ENCODE results near the gene TAS2R39. TPM values are rescaled to one million over a fixed set of nuclear protein-coding genes. Genes with fewer than 3 reads are reported as not detected.

Gene TAS2R39
- polyA plus RNA-seq, 1 of the 3 experiments (the other 2 are of a cell fraction), result not detected

DNA sequence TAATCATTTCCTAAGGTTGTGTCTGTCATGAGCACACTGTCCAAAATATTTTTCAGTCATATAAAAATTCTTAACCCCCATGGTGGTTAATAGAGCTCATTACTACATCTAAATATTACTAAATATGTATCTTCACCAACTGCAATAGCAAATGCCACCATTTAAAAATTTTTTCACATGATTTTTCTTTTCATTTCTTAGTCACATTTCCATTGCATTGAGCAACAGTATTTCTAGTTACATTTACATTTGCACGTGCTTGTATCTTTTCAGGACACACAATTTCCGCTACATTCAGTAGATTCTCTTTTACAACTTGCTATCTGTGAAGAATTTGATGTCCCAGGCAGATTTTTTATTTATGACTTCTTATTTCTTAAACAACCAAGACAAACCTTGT, 33.5 kb downstream of the TAS2R39 start (continued):
- no peak for TF ChIP-seq YY1 (IDR thresholded peaks at IDR 0.05; ENCODE audit: low read depth)
- TF ChIP-seq, protein P1, sequence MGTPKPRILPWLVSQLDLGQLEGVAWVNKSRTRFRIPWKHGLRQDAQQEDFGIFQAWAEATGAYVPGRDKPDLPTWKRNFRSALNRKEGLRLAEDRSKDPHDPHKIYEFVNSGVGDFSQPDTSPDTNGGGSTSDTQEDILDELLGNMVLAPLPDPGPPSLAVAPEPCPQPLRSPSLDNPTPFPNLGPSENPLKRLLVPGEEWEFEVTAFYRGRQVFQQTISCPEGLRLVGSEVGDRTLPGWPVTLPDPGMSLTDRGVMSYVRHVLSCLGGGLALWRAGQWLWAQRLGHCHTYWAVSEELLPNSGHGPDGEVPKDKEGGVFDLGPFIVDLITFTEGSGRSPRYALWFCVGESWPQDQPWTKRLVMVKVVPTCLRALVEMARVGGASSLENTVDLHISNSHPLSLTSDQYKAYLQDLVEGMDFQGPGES (IDR thresholded peaks at IDR 0.05; ENCODE audit: low read depth, low read length), result no peak
- TF ChIP-seq, protein P2, sequence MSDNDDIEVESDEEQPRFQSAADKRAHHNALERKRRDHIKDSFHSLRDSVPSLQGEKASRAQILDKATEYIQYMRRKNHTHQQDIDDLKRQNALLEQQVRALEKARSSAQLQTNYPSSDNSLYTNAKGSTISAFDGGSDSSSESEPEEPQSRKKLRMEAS (IDR thresholded peaks at IDR 0.05; ENCODE audit: low read depth), result no peak

GRCh38 chr7:143217806-143218205, 34.6 kb downstream of the TAS2R39 start:
- Histone ChIP-seq H3K79me2 (ENCODE audit: insufficient read depth) (no peaks in the 10 kb centered on the region), H3F3A (replicated peaks; ENCODE audit: insufficient read depth) (no peaks in the 10 kb centered on the region), H3K27ac (ENCODE audit: low read depth in 2 of 2, low read length in 1 of 2) (no peak overlapping the region), H3K9me2 (no peaks in the 10 kb centered on the region), H3K4me1 (ENCODE audit: control insufficient read depth in 1 of 2, insufficient read depth in 2 of 2, low read depth in 1 of 2, low read length in 1 of 2) (no peaks in the 10 kb centered on the region), H3K9ac (no peak overlapping the region), H4K20me1 (ENCODE audit: insufficient read depth) (no peaks in the 10 kb centered on the region), H3K9me3 (no peaks in the 10 kb centered on the region), H2AFZ (ENCODE audit: low read depth) (no peak overlapping the region), H3K36me3 (replicated peaks in 1 of 2; ENCODE audit: control insufficient read depth in 1 of 2, insufficient read depth in 2 of 2, low read length in 1 of 2) (no peaks in the 10 kb centered on the region), H3K4me3 (ENCODE audit: low read depth in 2 of 2, low read length in 1 of 2) (no peak overlapping the region), H3K27me3 (ENCODE audit: insufficient read depth) (peaks cover 19% of the 10 kb centered on the region; the same call in 1 of the 2 replicates), H3K4me2 (no peak overlapping the region)
- no peak for DNase-seq
- 41% methylated on average over 2 of the region's 2 CpGs for WGBS (ENCODE audit: low lambda C conversion rate)
- ChIA-PET CTCF (interaction anchor here (1.0 to 11.5 kb wide), 3 partner anchors 22 to 364 kb away, joined by 3 to 450 read pairs (median 32); no protein-coding TSS in a partner anchor), POLR2A (no interaction called here)
- TF ChIP-seq EZH2phosphoT487 (IDR thresholded peaks at IDR 0.05; ENCODE audit: borderline replicate concordance, low read depth) (no peak), SMC3 (IDR thresholded peaks at IDR 0.05; ENCODE audit: low read depth, low read length) (no peak), SIN3A (IDR thresholded peaks at IDR 0.05; ENCODE audit: borderline replicate concordance, low read depth, low read length) (no peak), CTCF (IDR thresholded peaks at IDR 0.05) (no peak), USF1 (IDR thresholded peaks at IDR 0.05; ENCODE audit: borderline replicate concordance, low read depth) (no peak), TEAD4 (IDR thresholded peaks at IDR 0.05; ENCODE audit: borderline replicate concordance, insufficient read depth) (no peak), POLR2AphosphoS5 (IDR thresholded peaks at IDR 0.05; ENCODE audit: low read depth, low read length) (no peak), ZBTB33 (IDR thresholded peaks at IDR 0.05; ENCODE audit: borderline replicate concordance, low read depth) (no peak), YY1 (IDR thresholded peaks at IDR 0.05; ENCODE audit: low read depth) (no peak), MEF2A (IDR thresholded peaks at IDR 0.05; ENCODE audit: borderline replicate concordance, low read depth) (no peak), GATA2 (CRISPR knock-in tag; IDR thresholded peaks at IDR 0.05) (no peak), TAF1 (IDR thresholded peaks at IDR 0.05; ENCODE audit: borderline replicate concordance, low read depth, low read length) (no peak), RXRA (IDR thresholded peaks at IDR 0.05; ENCODE audit: borderline replicate concordance, low read depth) (no peak), RFX5 (IDR thresholded peaks at IDR 0.05; ENCODE audit: low read length) (no peak), TCF12 (IDR thresholded peaks at IDR 0.05) (no peak), NRF1 (IDR thresholded peaks at IDR 0.05; ENCODE audit: low read depth, low read length) (no peak), FOSL2 (IDR thresholded peaks at IDR 0.05; ENCODE audit: borderline replicate concordance, low read depth) (no peak)
- TF ChIP-seq, protein P1 (IDR thresholded peaks at IDR 0.05; ENCODE audit: low read depth, low read length), result no peak
- TF ChIP-seq, protein P3, sequence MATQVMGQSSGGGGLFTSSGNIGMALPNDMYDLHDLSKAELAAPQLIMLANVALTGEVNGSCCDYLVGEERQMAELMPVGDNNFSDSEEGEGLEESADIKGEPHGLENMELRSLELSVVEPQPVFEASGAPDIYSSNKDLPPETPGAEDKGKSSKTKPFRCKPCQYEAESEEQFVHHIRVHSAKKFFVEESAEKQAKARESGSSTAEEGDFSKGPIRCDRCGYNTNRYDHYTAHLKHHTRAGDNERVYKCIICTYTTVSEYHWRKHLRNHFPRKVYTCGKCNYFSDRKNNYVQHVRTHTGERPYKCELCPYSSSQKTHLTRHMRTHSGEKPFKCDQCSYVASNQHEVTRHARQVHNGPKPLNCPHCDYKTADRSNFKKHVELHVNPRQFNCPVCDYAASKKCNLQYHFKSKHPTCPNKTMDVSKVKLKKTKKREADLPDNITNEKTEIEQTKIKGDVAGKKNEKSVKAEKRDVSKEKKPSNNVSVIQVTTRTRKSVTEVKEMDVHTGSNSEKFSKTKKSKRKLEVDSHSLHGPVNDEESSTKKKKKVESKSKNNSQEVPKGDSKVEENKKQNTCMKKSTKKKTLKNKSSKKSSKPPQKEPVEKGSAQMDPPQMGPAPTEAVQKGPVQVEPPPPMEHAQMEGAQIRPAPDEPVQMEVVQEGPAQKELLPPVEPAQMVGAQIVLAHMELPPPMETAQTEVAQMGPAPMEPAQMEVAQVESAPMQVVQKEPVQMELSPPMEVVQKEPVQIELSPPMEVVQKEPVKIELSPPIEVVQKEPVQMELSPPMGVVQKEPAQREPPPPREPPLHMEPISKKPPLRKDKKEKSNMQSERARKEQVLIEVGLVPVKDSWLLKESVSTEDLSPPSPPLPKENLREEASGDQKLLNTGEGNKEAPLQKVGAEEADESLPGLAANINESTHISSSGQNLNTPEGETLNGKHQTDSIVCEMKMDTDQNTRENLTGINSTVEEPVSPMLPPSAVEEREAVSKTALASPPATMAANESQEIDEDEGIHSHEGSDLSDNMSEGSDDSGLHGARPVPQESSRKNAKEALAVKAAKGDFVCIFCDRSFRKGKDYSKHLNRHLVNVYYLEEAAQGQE (IDR thresholded peaks at IDR 0.05; ENCODE audit: low read depth, low read length), result no peak

All from SK-N-SH (cell line).